ENCODE measurements around the gene OCA2.

GRCh38 chr15:28033443-28033842 lies 65.7 kb downstream of the OCA2 start:
- no peak for TF ChIP-seq ZNF274 (IDR thresholded peaks at IDR 0.05; ENCODE audit: low read depth, low read length)
- TF ChIP-seq SUZ12 (IDR thresholded peaks at IDR 0.05; ENCODE audit: extremely low read depth, insufficient read depth, insufficient read length): no peak
- no peak for TF ChIP-seq YY1 (IDR thresholded peaks at IDR 0.05; ENCODE audit: insufficient read depth, insufficient read length)

Measured in NT2/D1 (cell line).